Ovary (tissue), 3 donors: ENCODE measurements around the gene CDC42EP2.

Experiments
- EP300 ChIP-seq: sonication (generic); formaldehyde crosslinking; IDR thresholded peaks from one replicate; pipeline ENCODE4 v1.6.1; 2017; ENCODE audit warnings: antibody characterized with exemption
- TF ChIP-seq, protein P1 (sequence below), 3 donors: fragments of 450-650 bp in 2 of 3; fragments of 200-600 bp in 1 of 3; IDR thresholded peaks; one replicate each; pipeline versions ENCODE4 v1.5.1 to v1.8.0; 2016 to 2022; ENCODE audit warnings: antibody characterized with exemption in 3 of 3, mild to moderate bottlenecking in 1 of 3
- donor health status: DM: no; HTN: no; CAD: no.

- TF ChIP-seq, protein P1, sequence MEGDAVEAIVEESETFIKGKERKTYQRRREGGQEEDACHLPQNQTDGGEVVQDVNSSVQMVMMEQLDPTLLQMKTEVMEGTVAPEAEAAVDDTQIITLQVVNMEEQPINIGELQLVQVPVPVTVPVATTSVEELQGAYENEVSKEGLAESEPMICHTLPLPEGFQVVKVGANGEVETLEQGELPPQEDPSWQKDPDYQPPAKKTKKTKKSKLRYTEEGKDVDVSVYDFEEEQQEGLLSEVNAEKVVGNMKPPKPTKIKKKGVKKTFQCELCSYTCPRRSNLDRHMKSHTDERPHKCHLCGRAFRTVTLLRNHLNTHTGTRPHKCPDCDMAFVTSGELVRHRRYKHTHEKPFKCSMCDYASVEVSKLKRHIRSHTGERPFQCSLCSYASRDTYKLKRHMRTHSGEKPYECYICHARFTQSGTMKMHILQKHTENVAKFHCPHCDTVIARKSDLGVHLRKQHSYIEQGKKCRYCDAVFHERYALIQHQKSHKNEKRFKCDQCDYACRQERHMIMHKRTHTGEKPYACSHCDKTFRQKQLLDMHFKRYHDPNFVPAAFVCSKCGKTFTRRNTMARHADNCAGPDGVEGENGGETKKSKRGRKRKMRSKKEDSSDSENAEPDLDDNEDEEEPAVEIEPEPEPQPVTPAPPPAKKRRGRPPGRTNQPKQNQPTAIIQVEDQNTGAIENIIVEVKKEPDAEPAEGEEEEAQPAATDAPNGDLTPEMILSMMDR (IDR thresholded peaks at IDR 0.05), result no peak
- no peak for TF ChIP-seq EP300
These were observed 3.4 kb upstream of the CDC42EP2 start for GRCh38 chr11:65311170-65311678.
